K562 (cell line): ENCODE measurements around the gene TCF7. TPM values are rescaled to one million over a fixed set of nuclear protein-coding genes. Genes with fewer than 3 reads are reported as not detected.

Source experiments
- ATAC-seq: fragments of 200-7000 bp; cut with Tn5 transposase; 3 replicates; pipeline ENCODE4 v1.9.1; 2020; ENCODE audit warnings: moderate library complexity
- BruUV-seq: library from RNA; stranded (reverse); fragments of 400-500 nt; replicated peaks from 2 replicates; lab custom pipeline; 2021; lab: Mats Ljungman, UMichigan
- CTCF ChIA-PET: fragments of 300-600 bp; formaldehyde crosslinking; extraction: SDS; loops from one replicate; lab custom pipeline; 2021; ENCODE audit warnings: low intra/inter-chr PET ratio; lab: Yijun Ruan, JAX
- POLR2A ChIA-PET: fragments of 300-600, 350-650 bp; sonication (Branson Sonifier 250); formaldehyde crosslinking; extraction: SDS; loops from one replicate; lab custom pipeline; 2021; ENCODE audit warnings: antibody characterized with exemption, inconsistent platforms; lab: Yijun Ruan, JAX
- DNase-seq, 4 experiments: peaks; one replicate each; pipeline versions ENCODE4 v3.0.0 to v3.0.0-alpha.2; 2011 to 2018; ENCODE audit warnings: low spot score in 3 of 4, mixed read lengths in 3 of 4; ENCODE audit errors: extremely low read depth in 1 of 4
- FAIRE-seq: peaks from 2 replicates; lab custom pipeline; 2011; peaks lifted over from hg19 to GRCh38; lab: Jason Lieb, UNC
- H2AFZ ChIP-seq: 2 replicates; pipeline ENCODE4 v1.6.0; 2011; ENCODE audit warnings: low read depth, low read length, control low read depth, inconsistent platforms
- H3K27ac ChIP-seq: fragments of 200-600 bp; 3 replicates; pipeline ENCODE4 v1.8.0; 2011; ENCODE audit warnings: low read depth, mild to moderate bottlenecking, control low read depth, inconsistent platforms, low read length, moderate library complexity, mixed read lengths; ENCODE audit errors: extremely low read depth
- H3K27me3 ChIP-seq, 2 experiments: fragments of 300-600 bp in 1 of 2; 2 replicates in 1 of 2; 3 replicates in 1 of 2; pipeline versions ENCODE4 v1.6.0 to v1.8.0; 2011; ENCODE audit warnings: inconsistent platforms in 2 of 2, low read length in 2 of 2, mild to moderate bottlenecking in 1 of 2, mixed read lengths in 1 of 2, moderate library complexity in 1 of 2; ENCODE audit not compliant: control insufficient read depth in 2 of 2, insufficient read depth in 2 of 2
- H3K36me3 ChIP-seq: fragments of 300-600 bp; 3 replicates; pipeline ENCODE4 v1.8.0; 2011; ENCODE audit warnings: mild to moderate bottlenecking, low read length, inconsistent platforms; ENCODE audit not compliant: control insufficient read depth, insufficient read depth
- H3K4me1 ChIP-seq, 2 experiments: fragments of 200-600 bp in 1 of 2; replicated peaks in 1 of 2; 2 replicates in 1 of 2; 3 replicates in 1 of 2; pipeline versions ENCODE4 v1.5.1 to v1.8.0; 2011; ENCODE audit warnings: inconsistent platforms in 2 of 2, low read length in 2 of 2, mild to moderate bottlenecking in 1 of 2, mixed read lengths in 1 of 2, moderate library complexity in 1 of 2; ENCODE audit not compliant: control insufficient read depth in 2 of 2, insufficient read depth in 2 of 2
- H3K4me2 ChIP-seq: 2 replicates; pipeline ENCODE4 v1.6.1; 2011; ENCODE audit warnings: low read length, control low read depth, inconsistent platforms, mixed read lengths; ENCODE audit not compliant: insufficient read depth
- H3K4me3 ChIP-seq: fragments of 200-600 bp; sonication (generic), shearing (Covaris generic); 2 replicates; pipeline ENCODE4 v1.5.1; 2016; ENCODE audit warnings: control low read depth, inconsistent platforms
- H3K79me2 ChIP-seq: fragments of 200-600 bp; 3 replicates; pipeline ENCODE4 v1.8.0; 2011; ENCODE audit warnings: low read length, inconsistent platforms; ENCODE audit not compliant: control insufficient read depth, insufficient read depth
- H3K9ac ChIP-seq, 2 experiments: 2 replicates each; pipeline versions ENCODE4 v1.6.0 to v1.6.1; 2011; ENCODE audit warnings: low read depth in 2 of 2, low read length in 2 of 2, control low read depth in 1 of 2, inconsistent platforms in 1 of 2, mild to moderate bottlenecking in 1 of 2, mixed read lengths in 1 of 2; ENCODE audit not compliant: insufficient read depth in 1 of 2
- H3K9me1 ChIP-seq: one replicate; pipeline ENCODE4 v1.6.0; 2011; ENCODE audit warnings: inconsistent platforms, mild to moderate bottlenecking, low read length, moderate library complexity; ENCODE audit not compliant: control insufficient read depth, insufficient read depth
- H3K9me3 ChIP-seq: replicated peaks from 2 replicates; pipeline ENCODE4 v1.5.1; 2011; ENCODE audit warnings: low read depth, low read length, inconsistent platforms; ENCODE audit not compliant: control insufficient read depth, insufficient read depth
- H4K20me1 ChIP-seq: replicated peaks from 2 replicates; pipeline ENCODE4 v1.6.1; 2011; ENCODE audit warnings: low read length, inconsistent platforms, mixed read lengths; ENCODE audit not compliant: control insufficient read depth, insufficient read depth
- CBFA2T3 ChIP-seq: fragments of 450-650 bp; IDR thresholded peaks from 2 replicates; pipeline ENCODE4 v1.6.1; 2017
- ELF2 ChIP-seq: fragments of 250-450 bp; sonication (Bioruptor Pico); IDR thresholded peaks from 2 replicates; pipeline ENCODE4 v1.5.0; 2021; ENCODE audit warnings: mild to moderate bottlenecking
- MBD1 ChIP-seq: fragments of 250-450 bp; sonication (Bioruptor Pico); IDR thresholded peaks from 2 replicates; pipeline ENCODE4 v1.8.0; 2022; ENCODE audit warnings: inconsistent platforms
- SMAD2 ChIP-seq: fragments of 150-350 bp; IDR thresholded peaks from 2 replicates; pipeline ENCODE4 v1.6.1; 2014; ENCODE audit warnings: low read depth, mild to moderate bottlenecking, low read length
- SMAD4 ChIP-seq: fragments of 250-450 bp; sonication (Bioruptor Pico); conservative IDR thresholded peaks from 2 replicates; pipeline ENCODE4 v1.8.0; 2021; ENCODE audit warnings: inconsistent platforms, mild to moderate bottlenecking, moderate library complexity
- SRSF1 ChIP-seq: fragments of 200-400 bp; formaldehyde crosslinking; IDR thresholded peaks from 2 replicates; pipeline ENCODE4 v1.6.1; 2017; ENCODE audit warnings: mild to moderate bottlenecking, low read depth, low read length, moderate library complexity
- WGBS: fragments of 100-300 bp; shearing (Covaris generic); methylation state at CpG from one replicate; pipeline ENCODE4 v1.1.6; 2016; ENCODE audit warnings: low coverage, mixed read lengths; ENCODE audit not compliant: insufficient coverage; ENCODE audit errors: missing lambda C conversion rate; 5-methylcytosine and 5-hydroxymethylcytosine counted together
- in situ Hi-C: fragments of 300-500 bp; cut with MboI; formaldehyde crosslinking; loops from 4 replicates; pipeline ENCODE4 v1.15.0; 2018; ENCODE audit warnings: inconsistent platforms, mixed read lengths
- intact Hi-C: fragments of 100-400 bp; cut with micrococcal nuclease; formaldehyde crosslinking; loops from 2 replicates; pipeline ENCODE4 v1.14.2; 2022
- polyA plus RNA-seq, 8 experiments: library from polyadenylated mRNA; depleted of rRNA in 4 of 8; stranded (reverse) in 5 of 8; unstranded in 3 of 8; fragments of >200 nt; fragmentation: Nextera tagmentation in 2 of 8; fragmentation: Illumina TruSeq in 1 of 8; extraction: Ambion mirVana in 2 of 8; extraction: Trizol in 1 of 8; gene quantifications; 2 replicates each; pipeline versions ENCODE4 v1.2.1 to v1.2.3, GENCODE V29; 2011 to 2014; ENCODE audit warnings: inconsistent platforms in 1 of 8, missing spikeins in 1 of 8
- total RNA-seq, 7 experiments: library from RNA; depleted of rRNA in 6 of 7; stranded (reverse); fragments of >200 nt in 6 of 7; fragmentation: Illumina TruSeq in 2 of 7; extraction: Trizol in 2 of 7; gene quantifications; 2 replicates each; pipeline versions ENCODE4 v1.2.1 to v1.2.3, GENCODE V29; 2011 to 2021; ENCODE audit warnings: low replicate concordance in 1 of 7
- TF ChIP-seq, protein P1 (sequence below): fragments of 450-650 bp; IDR thresholded peaks from 2 replicates; pipeline ENCODE4 v1.6.1; 2018; ENCODE audit not compliant: partially characterized antibody

TCF7 gene
- total and polyA plus RNA-seq, 9 of the 15 experiments (the other 6 are each of a cell fraction or from before 2014, with no cell fraction given): 1.6 to 14.9 (median 4.2) TPM

DNA sequence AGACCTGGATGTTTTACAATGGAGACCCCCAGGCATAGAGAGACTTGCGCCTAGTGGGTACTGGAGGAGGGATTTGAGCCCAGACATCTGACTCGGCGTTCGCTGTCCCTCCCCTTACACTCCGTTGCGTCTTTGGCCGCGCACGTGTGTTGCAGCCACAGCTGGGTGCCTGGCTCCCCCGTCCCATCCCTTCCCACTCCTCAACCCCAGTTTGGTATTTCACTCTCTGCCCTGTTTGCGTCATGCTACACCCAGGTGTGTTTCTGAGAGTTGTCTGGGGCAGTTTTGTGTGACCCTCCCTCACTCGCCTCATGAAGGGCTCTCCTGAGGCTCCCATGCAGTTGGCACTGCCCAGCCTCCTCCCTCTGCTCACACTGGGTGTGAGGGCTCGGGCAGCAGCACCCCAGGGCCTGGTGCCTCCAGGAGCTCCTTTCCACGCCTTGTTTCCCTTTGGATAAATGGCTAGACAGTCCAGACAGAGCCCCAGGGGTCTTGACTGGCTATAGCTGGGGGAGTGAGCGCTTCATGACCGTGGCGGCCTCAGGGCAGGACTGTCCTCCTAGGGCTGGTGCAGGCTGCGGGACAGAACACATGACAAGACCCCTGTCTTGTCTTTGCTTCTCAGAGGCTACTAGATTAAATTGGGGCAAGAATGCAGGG is 13.6 kb downstream of the TCF7 start:
- POLR2A ChIA-PET: interaction anchor here (0.6 to 2.9 kb wide), 3 partner anchors 12 to 23 kb away, joined by 4 to 11 read pairs (median 4); no protein-coding TSS in a partner anchor
- Histone ChIP-seq H3K36me3 (peaks cover 18% of the 10 kb centered on the region; the same call in 1 of the 3 replicates), H3K27me3 (no peaks in the 10 kb centered on the region), H2AFZ (no peak overlapping the region), H3K9ac (peak overlapping the region in 1 of 2 experiments; percentile 10; a peak in 1 of 4 replicates), H3K4me3 (no peak overlapping the region), H3K4me2 (no peak overlapping the region), H4K20me1 (peaks cover 18% of the 10 kb centered on the region), H3K4me1 (peaks cover 0 to 19% of the 10 kb centered on the region in 2 experiments; a peak in 2 of 5 replicates)
- BruUV-seq: no TSS peak
- intact Hi-C loops: no loop called here
- ATAC-seq (no peak), DNase-seq (no peak)
- TF ChIP-seq SRSF1: no peak
- TF ChIP-seq, all 486 proteins: peak for 0
- Histone ChIP-seq H3K79me2 (no peaks in the 10 kb centered on the region), H3K9me1 (peaks cover 7% of the 10 kb centered on the region), H3K9me3 (no peaks in the 10 kb centered on the region), H3K27ac (no peak overlapping the region)
- 72% methylated on average over 18 of the region's 18 CpGs for WGBS
- CTCF ChIA-PET: no interaction called here
- in situ Hi-C loops: no loop called here
- no peak for FAIRE-seq

- Histone ChIP-seq H4K20me1 (peaks cover 19% of the 10 kb centered on the region), H3K9ac (no peak overlapping the region), H3K4me3 (no peak overlapping the region), H3K36me3 (peaks cover 19% of the 10 kb centered on the region; the same call in 1 of the 3 replicates), H3K4me2 (no peak overlapping the region), H3K27ac (no peak overlapping the region), H3K4me1 (peaks cover 0 to 23% of the 10 kb centered on the region in 2 experiments; a peak in 2 of 5 replicates), H3K79me2 (no peaks in the 10 kb centered on the region), H3K9me1 (peaks cover 4% of the 10 kb centered on the region), H2AFZ (no peak overlapping the region), H3K27me3 (no peaks in the 10 kb centered on the region), H3K9me3 (no peaks in the 10 kb centered on the region)
- 83% methylated on average over 2 of the region's 5 CpGs for WGBS
- in situ Hi-C loops: no loop called here
- FAIRE-seq: no peak
- intact Hi-C loops: no loop called here
- POLR2A ChIA-PET: interaction anchor here (1.5 to 2.9 kb wide), 2 partner anchors 12 to 24 kb away, joined by 4 to 11 read pairs; no protein-coding TSS in a partner anchor
- no peak for ATAC-seq
- no peak for DNase-seq
- CTCF ChIA-PET: no interaction called here
- no TSS peak for BruUV-seq
- TF ChIP-seq ELF2 (CRISPR knock-in tag) (no peak), CBFA2T3 (no peak), SMAD4 (CRISPR knock-in tag) (no peak), MBD1 (no peak), SMAD2 (no peak)
- TF ChIP-seq, protein P1, sequence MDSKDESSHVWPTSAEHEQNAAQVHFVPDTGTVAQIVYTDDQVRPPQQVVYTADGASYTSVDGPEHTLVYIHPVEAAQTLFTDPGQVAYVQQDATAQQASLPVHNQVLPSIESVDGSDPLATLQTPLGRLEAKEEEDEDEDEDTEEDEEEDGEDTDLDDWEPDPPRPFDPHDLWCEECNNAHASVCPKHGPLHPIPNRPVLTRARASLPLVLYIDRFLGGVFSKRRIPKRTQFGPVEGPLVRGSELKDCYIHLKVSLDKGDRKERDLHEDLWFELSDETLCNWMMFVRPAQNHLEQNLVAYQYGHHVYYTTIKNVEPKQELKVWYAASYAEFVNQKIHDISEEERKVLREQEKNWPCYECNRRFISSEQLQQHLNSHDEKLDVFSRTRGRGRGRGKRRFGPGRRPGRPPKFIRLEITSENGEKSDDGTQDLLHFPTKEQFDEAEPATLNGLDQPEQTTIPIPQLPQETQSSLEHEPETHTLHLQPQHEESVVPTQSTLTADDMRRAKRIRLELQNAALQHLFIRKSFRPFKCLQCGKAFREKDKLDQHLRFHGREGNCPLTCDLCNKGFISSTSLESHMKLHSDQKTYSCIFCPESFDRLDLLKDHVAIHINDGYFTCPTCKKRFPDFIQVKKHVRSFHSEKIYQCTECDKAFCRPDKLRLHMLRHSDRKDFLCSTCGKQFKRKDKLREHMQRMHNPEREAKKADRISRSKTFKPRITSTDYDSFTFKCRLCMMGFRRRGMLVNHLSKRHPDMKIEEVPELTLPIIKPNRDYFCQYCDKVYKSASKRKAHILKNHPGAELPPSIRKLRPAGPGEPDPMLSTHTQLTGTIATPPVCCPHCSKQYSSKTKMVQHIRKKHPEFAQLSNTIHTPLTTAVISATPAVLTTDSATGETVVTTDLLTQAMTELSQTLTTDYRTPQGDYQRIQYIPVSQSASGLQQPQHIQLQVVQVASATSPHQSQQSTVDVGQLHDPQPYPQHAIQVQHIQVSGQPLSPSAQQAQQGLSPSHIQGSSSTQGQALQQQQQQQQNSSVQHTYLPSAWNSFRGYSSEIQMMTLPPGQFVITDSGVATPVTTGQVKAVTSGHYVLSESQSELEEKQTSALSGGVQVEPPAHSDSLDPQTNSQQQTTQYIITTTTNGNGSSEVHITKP: no peak
Observed at GRCh38 chr5:134128648-134128995, 14.1 kb downstream of the TCF7 start.
